Activated naive CD4-positive, alpha-beta T cell treated with anti-CD3 and anti-CD28 coated beads, Interleukin-2, amount 10 ng/mL, durations not matched to agents 7 days and 5 days (primary cell): ENCODE results near the gene TLDC2.
"Not testable (repeated sequence)": the region's sequence is repeated elsewhere in the genome, so short reads cannot be mapped to it uniquely, and the experiment has no call there.

Experiments used
- CTCF ChIA-PET: fragments of 350-600 bp; sonication (Branson Sonifier 250); formaldehyde crosslinking; loops from one replicate; lab custom pipeline; 2021; ENCODE audit warnings: antibody characterized with exemption; lab: Charles Lee
- DNase-seq: peaks from one replicate; pipeline ENCODE4 v3.0.0-alpha.2; 2020
- H3K27ac Mint-ChIP-seq: one replicate; pipeline ENCODE4 v1.8.0; 2021; ENCODE audit warnings: mild to moderate bottlenecking, moderate library complexity, mixed read lengths
- H3K27me3 Mint-ChIP-seq: one replicate; pipeline ENCODE4 v1.8.0; 2021; ENCODE audit warnings: mild to moderate bottlenecking, mixed read lengths
- H3K36me3 Mint-ChIP-seq: one replicate; pipeline ENCODE4 v1.8.0; 2021; ENCODE audit warnings: mixed read lengths
- H3K4me1 Mint-ChIP-seq: one replicate; pipeline ENCODE4 v1.8.0; 2021; ENCODE audit warnings: mixed read lengths
- H3K4me3 Mint-ChIP-seq: one replicate; pipeline ENCODE4 v1.8.0; 2021; ENCODE audit warnings: mild to moderate bottlenecking, moderate library complexity, mixed read lengths
- H3K9me3 Mint-ChIP-seq: one replicate; pipeline ENCODE4 v1.8.0; 2021; ENCODE audit warnings: mixed read lengths

The TLDC2 gene

DNA sequence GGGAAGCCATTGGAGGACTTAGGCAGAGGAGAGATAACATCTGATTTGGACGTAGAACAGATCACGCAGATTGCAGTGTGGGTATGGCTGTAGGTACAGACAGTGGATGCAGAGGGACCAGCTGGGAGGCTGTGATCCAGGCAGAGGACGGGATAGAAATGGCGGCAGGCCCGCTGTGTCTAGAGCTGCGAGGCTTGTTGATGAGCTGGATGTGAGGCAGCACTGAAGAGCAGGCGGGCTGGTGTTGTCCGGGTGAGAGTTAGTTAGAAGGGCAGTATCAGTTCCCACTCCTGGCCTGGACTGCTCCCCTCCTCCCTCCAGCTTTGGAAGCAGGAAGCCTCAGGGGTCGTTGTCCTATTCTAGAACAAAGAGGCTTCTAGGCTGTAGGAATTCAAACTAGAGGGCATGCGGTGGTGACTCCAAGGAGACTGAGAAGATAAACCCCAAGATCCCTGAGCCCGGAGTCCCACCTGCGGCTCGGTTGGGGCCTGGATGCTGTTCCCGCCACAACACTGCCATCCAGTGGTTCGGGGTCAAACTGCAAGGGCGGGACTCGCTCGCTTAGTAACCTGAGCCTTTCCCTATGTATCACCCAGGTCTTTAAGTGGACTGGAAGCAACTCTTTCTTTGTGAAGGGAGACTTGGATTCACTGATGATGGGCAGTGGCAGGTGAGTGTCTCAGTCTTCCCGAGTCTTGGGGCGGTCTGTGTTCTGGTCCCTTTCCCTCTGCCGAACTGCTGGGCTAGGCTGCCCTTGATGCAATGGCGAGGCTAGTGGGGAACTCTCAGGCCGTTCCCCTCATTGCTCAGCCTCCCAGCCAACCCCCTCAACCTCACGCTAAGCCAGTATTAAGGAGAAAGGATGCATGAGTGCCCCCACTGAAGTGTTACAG lies 11.2 kb downstream of the TLDC2 start:
- CTCF ChIA-PET, result interaction anchor here (0.6 to 2.1 kb wide), 11 partner anchors 8 to 117 kb away, joined by 3 to 14 read pairs (median 4); no protein-coding TSS in a partner anchor
- peak; percentile 87 for DNase-seq
- H3K4me1 Mint-ChIP-seq, result peaks cover 6% of the 10 kb centered on the region
- peaks cover 31% of the 10 kb centered on the region for H3K36me3 Mint-ChIP-seq
- no peaks in the 10 kb centered on the region for H3K9me3 Mint-ChIP-seq
- H3K27me3 Mint-ChIP-seq, result no peaks in the 10 kb centered on the region
- peak overlapping the region; percentile 22 for H3K27ac Mint-ChIP-seq
- no peak overlapping the region for H3K4me3 Mint-ChIP-seq

DNA sequence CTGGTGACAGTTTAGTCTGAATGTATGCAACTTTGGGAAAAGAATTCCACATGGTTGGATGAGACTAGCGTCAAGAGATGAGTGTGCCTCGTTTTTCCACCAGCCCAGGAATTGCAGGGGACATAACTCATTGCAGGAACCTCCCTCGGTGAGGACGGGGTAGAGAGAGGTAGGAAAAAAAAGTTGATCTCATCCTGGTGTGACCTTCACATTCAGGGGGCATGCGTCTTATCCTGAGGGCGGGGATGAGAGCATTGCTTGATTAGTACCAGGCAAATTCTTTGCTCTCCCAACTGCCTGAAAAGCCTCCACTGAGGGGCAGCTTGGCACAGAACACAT lies 11.8 kb downstream of the TLDC2 start:
- CTCF ChIA-PET, result no interaction called here
- Mint-ChIP-seq H3K4me3 (no peak overlapping the region), H3K9me3 (no peaks in the 10 kb centered on the region), H3K27me3 (no peaks in the 10 kb centered on the region), H3K27ac (peak overlapping the region; percentile 22), H3K4me1 (peaks cover 6% of the 10 kb centered on the region), H3K36me3 (peaks cover 36% of the 10 kb centered on the region)
- DNase-seq, result no peak

DNA sequence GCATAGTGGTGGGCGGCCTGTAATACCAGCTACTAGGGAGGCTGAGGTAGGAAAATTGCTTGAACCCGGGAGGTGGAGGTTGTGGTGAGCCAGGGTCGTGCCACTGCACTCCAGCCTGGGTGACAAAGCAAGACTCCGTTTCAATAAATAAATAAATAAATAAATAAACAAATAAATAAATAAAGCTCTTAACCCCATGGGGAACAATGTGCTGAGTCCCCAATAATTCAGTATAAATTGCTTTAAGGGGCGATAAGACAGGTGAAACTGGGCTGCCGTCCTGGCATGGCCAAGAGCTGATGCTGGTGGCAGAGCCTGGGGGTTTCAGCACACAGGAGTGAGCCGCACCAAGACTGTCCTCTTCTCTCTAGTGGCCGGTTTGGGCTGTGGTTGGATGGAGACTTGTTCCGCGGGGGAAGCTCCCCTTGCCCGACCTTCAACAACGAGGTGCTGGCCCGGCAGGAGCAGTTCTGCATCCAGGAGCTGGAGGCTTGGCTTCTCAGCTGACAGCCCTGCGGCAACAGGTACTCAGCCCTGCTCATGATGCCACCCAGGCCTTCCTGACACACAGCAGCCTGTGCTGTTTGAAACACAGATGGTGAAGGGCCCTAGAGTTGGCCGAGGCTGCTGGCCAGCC lies 13.1 kb downstream of the TLDC2 start:
- H3K27me3 Mint-ChIP-seq, result no peaks in the 10 kb centered on the region
- no peak overlapping the region for H3K27ac Mint-ChIP-seq
- H3K4me3 Mint-ChIP-seq, result no peak overlapping the region
- CTCF ChIA-PET, result interaction anchor here (0.6 to 1.6 kb wide), 5 partner anchors 16 to 295 kb away, joined by 3 to 5 read pairs (median 4); no protein-coding TSS in a partner anchor
- H3K9me3 Mint-ChIP-seq, result no peaks in the 10 kb centered on the region
- peaks cover 47% of the 10 kb centered on the region for H3K36me3 Mint-ChIP-seq
- no peak for DNase-seq
- H3K4me1 Mint-ChIP-seq, result peaks cover 6% of the 10 kb centered on the region

DNA sequence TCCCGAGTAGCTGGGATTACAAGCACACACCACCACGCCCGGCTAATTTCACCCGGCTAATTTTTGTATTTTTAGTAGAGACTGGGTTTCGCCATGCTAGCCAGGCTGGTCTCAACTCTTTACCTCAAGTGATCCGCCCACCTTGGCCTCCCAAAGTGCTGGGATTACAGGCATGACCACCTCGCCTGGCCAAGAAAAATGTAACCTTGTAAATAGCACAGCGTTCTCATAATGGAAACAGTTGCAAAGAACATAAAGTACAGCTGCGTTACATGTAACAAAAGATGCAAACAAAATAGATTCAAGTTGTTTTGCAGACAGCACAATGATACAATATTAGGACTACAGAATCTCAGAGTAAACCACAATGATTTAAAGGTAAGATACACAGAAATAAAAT lies 14.6 kb downstream of the TLDC2 start:
- H3K4me1 Mint-ChIP-seq, result peaks cover 6% of the 10 kb centered on the region
- H3K27me3 Mint-ChIP-seq, result no peaks in the 10 kb centered on the region
- H3K4me3 Mint-ChIP-seq, result no peak overlapping the region
- CTCF ChIA-PET, result no interaction called here
- no peak overlapping the region for H3K27ac Mint-ChIP-seq
- H3K36me3 Mint-ChIP-seq, result peaks cover 52% of the 10 kb centered on the region
- DNase-seq, result no peak
- no peaks in the 10 kb centered on the region for H3K9me3 Mint-ChIP-seq

DNA sequence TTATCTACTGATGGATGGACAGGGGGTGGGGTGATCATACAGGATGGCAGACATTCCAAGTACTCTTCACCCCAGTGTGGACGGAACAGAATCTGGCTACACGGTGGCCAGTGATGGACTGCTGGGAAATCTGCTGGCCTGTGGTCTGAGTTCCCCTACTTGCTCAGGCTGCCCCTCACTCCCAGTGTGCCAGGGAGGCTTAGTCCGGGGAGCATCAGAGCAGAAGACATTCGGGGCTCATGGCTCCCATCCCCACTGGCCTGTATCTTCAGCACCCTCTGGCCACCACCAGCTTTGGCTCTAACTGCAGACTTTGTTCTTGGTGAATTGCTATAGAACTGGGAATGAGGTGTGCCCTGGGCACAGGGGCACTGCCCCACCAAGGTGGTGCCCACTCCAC lies 15.3 kb downstream of the TLDC2 start:
- no peak overlapping the region for H3K4me3 Mint-ChIP-seq
- CTCF ChIA-PET, result no interaction called here
- H3K9me3 Mint-ChIP-seq, result no peaks in the 10 kb centered on the region
- no peaks in the 10 kb centered on the region for H3K27me3 Mint-ChIP-seq
- DNase-seq, result no peak
- H3K36me3 Mint-ChIP-seq, result peaks cover 58% of the 10 kb centered on the region
- H3K4me1 Mint-ChIP-seq, result peaks cover 6% of the 10 kb centered on the region
- H3K27ac Mint-ChIP-seq, result no peak overlapping the region

DNA sequence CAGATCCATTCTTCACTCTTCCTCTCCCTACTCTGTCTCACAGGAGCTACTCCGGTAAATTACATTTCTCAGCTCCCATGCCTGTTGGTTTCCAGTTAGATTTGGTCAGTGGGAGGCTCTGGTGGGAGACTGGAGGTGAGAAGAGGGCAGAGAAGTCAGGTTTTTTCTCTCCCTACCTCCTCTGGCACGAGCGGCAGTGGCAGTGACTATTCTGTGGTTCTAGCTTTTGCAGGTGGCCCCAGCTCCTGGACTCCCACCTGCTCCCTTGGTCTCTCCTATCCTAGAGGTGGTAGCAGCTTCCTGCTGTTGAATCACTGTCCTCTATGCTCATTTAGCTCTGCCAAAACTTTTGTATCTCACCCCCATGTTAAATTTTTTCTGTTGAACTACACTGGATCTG lies 17.9 kb downstream of the TLDC2 start:
- Mint-ChIP-seq H3K4me1 (peaks cover 2% of the 10 kb centered on the region), H3K36me3 (peaks cover 69% of the 10 kb centered on the region), H3K27ac (peak overlapping the region; percentile 75), H3K27me3 (no peaks in the 10 kb centered on the region), H3K4me3 (no peak overlapping the region), H3K9me3 (no peaks in the 10 kb centered on the region)
- no peak for DNase-seq
- CTCF ChIA-PET, result interaction anchor here (1.5 kb wide), 1 partner anchor 85 kb away, joined by 4 read pairs; no protein-coding TSS in a partner anchor

GRCh38 chr20:36895036-36895435 lies 19.1 kb downstream of the TLDC2 start:
- H3K27me3 Mint-ChIP-seq, result no peaks in the 10 kb centered on the region
- H3K36me3 Mint-ChIP-seq, result peaks cover 67% of the 10 kb centered on the region
- no peak for DNase-seq
- H3K27ac Mint-ChIP-seq, result peak overlapping the region; percentile 75
- peaks cover 2% of the 10 kb centered on the region for H3K4me1 Mint-ChIP-seq
- CTCF ChIA-PET, result interaction anchor here (1.2 kb wide), 1 partner anchor 8 kb away, joined by 3 read pairs; no protein-coding TSS in a partner anchor
- no peak overlapping the region for H3K4me3 Mint-ChIP-seq
- H3K9me3 Mint-ChIP-seq, result no peaks in the 10 kb centered on the region

DNA sequence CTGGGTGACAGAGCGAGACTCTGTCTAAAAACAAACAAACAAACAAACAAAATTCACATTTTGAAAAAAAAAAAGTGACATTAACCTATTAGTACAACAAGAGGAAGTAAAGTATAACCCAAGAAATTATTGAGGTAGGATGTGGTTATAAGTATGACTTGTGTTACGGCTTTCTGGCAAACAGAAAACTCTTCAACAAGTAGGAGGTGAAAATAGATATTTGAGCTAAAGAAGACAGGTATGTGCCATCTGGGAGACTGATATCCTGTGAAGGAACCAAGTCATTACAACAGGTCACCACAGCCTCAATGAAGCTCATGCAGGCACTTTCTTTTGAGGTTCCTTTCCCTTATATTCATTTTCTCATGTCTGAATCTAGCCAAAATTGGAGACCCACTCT lies 28.8 kb downstream of the TLDC2 start:
- H3K27me3 Mint-ChIP-seq, result no peaks in the 10 kb centered on the region
- CTCF ChIA-PET, result interaction anchor here (1.3 kb wide), 1 partner anchor 16 kb away, joined by 4 read pairs; no protein-coding TSS in a partner anchor
- no peaks in the 10 kb centered on the region for H3K9me3 Mint-ChIP-seq
- H3K4me1 Mint-ChIP-seq, result peaks cover 23% of the 10 kb centered on the region
- peak overlapping the region; percentile 15 for H3K27ac Mint-ChIP-seq
- H3K4me3 Mint-ChIP-seq, result no peak overlapping the region
- DNase-seq, result no peak
- H3K36me3 Mint-ChIP-seq, result peaks cover 51% of the 10 kb centered on the region

DNA sequence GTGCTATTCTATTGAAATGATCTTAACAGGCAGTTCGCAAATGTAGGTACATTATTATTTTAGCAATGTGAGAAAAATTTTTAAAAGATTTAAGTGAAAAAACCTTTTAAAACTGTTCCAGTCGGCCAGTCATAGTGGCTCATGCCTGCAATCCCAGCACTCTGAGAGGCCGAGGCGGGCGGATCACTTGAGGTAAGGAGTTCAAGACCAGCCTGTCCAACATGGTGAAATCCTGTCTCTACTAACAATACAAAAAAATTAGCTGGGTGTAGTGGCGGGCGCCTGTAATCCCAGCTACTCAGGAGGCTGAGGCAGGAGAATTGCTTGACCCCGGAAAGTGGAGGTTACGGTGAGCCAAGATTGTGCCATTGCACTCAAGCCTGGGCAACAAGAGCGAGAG lies 29.6 kb downstream of the TLDC2 start:
- CTCF ChIA-PET, DNase-seq, H3K27ac Mint-ChIP-seq, H3K27me3 Mint-ChIP-seq, H3K4me3 Mint-ChIP-seq, H3K9me3 Mint-ChIP-seq: not testable (repeated sequence)
- Mint-ChIP-seq H3K36me3 (peaks cover 53% of the 10 kb centered on the region), H3K4me1 (peaks cover 23% of the 10 kb centered on the region)

- DNase-seq, H3K4me3 Mint-ChIP-seq, CTCF ChIA-PET, H3K27me3 Mint-ChIP-seq, H3K27ac Mint-ChIP-seq, H3K9me3 Mint-ChIP-seq: not testable (repeated sequence)
- H3K4me1 Mint-ChIP-seq, result peaks cover 23% of the 10 kb centered on the region
- peaks cover 50% of the 10 kb centered on the region for H3K36me3 Mint-ChIP-seq
These were observed 30.1 kb downstream of the TLDC2 start for GRCh38 chr20:36906086-36906485.

- no peaks in the 10 kb centered on the region for H3K9me3 Mint-ChIP-seq
- H3K4me3 Mint-ChIP-seq, result no peak overlapping the region
- DNase-seq, result no peak
- H3K4me1 Mint-ChIP-seq, result peaks cover 22% of the 10 kb centered on the region
- CTCF ChIA-PET, result no interaction called here
- H3K36me3 Mint-ChIP-seq, result peaks cover 50% of the 10 kb centered on the region
- H3K27ac Mint-ChIP-seq, result no peak overlapping the region
- H3K27me3 Mint-ChIP-seq, result no peaks in the 10 kb centered on the region
These were observed 32.7 kb downstream of the TLDC2 start for GRCh38 chr20:36908603-36909002.

DNA sequence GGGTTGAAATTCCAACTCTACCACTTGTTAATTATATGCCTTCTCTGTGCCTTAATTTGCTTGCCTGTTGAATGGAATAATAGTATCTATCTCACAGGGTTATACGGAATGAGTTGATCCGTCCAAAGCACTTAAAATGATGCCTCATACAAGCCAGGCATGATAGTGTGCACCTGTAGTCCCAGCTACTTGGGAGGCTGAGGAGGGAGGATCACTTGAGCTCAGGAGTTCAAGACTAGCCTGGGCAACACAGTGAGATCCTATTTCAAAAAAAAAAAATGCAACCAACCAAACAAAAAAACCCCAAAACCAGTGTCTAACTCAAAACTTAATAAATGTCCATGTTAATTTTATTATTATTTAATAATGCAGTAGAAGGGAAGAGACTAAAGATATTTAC lies 40.3 kb downstream of the TLDC2 start:
- DNase-seq, result no peak
- H3K4me1 Mint-ChIP-seq, result peaks cover 4% of the 10 kb centered on the region
- no peak overlapping the region for H3K27ac Mint-ChIP-seq

GRCh38 chr20:36917240-36917639 lies 41.3 kb downstream of the TLDC2 start:
- Mint-ChIP-seq H3K27ac (no peak overlapping the region), H3K4me3 (no peak overlapping the region), H3K36me3 (peaks cover 36% of the 10 kb centered on the region), H3K4me1 (peaks cover 4% of the 10 kb centered on the region), H3K27me3 (no peaks in the 10 kb centered on the region), H3K9me3 (no peaks in the 10 kb centered on the region)
- CTCF ChIA-PET, result interaction anchor here (1.2 kb wide), 1 partner anchor 107 kb away, joined by 3 read pairs; no protein-coding TSS in a partner anchor
- DNase-seq, result no peak

More for the DNA sequence above, 40.3 kb downstream of the TLDC2 start:
- no peak overlapping the region for H3K4me3 Mint-ChIP-seq
- H3K9me3 Mint-ChIP-seq, result no peaks in the 10 kb centered on the region
- no peaks in the 10 kb centered on the region for H3K27me3 Mint-ChIP-seq
- peaks cover 41% of the 10 kb centered on the region for H3K36me3 Mint-ChIP-seq
- CTCF ChIA-PET, result no interaction called here

GRCh38 chr20:36917943-36918342 lies 42.0 kb downstream of the TLDC2 start:
- CTCF ChIA-PET, result interaction anchor here (1.2 kb wide), 1 partner anchor 107 kb away, joined by 3 read pairs; no protein-coding TSS in a partner anchor
- Mint-ChIP-seq H3K9me3 (no peaks in the 10 kb centered on the region), H3K27me3 (no peaks in the 10 kb centered on the region), H3K4me1 (peaks cover 2% of the 10 kb centered on the region), H3K27ac (no peak overlapping the region), H3K36me3 (peaks cover 36% of the 10 kb centered on the region), H3K4me3 (no peak overlapping the region)
- no peak for DNase-seq
